Panc1 (cell line): ENCODE measurements around the gene CORIN. TPM values are rescaled to one million over a fixed set of nuclear protein-coding genes. Genes with fewer than 3 reads are reported as not detected.

Experiments used
- ATAC-seq: fragments of 200-7000 bp; cut with Tn5 transposase; 2 replicates; pipeline ENCODE4 v1.9.1; 2020; ENCODE audit warnings: mild to moderate bottlenecking, moderate library complexity
- BruUV-seq: library from RNA; stranded (reverse); fragments of 400-500 nt; replicated peaks from 2 replicates; lab custom pipeline; 2021; lab: Mats Ljungman, UMichigan
- CTCF ChIA-PET: fragments of 300-600 bp; sonication (Branson Sonifier 250); formaldehyde crosslinking; loops from one replicate; lab custom pipeline; 2022; ENCODE audit warnings: antibody characterized with exemption; lab: Charles Lee
- POLR2A ChIA-PET: fragments of 300-600 bp; sonication (Branson Sonifier 250); formaldehyde crosslinking; loops from one replicate; lab custom pipeline; 2022; ENCODE audit warnings: antibody characterized with exemption; lab: Charles Lee
- DNase-seq: peaks from one replicate; pipeline ENCODE4 v3.0.0-alpha.2; 2010; ENCODE audit warnings: low read depth, low spot score
- H3K27ac ChIP-seq: 2 replicates; pipeline ENCODE4 v1.5.1; 2011; ENCODE audit warnings: mild to moderate bottlenecking, low read length, inconsistent platforms
- H3K27me3 ChIP-seq: fragments of 200-500 bp; sonication (Bioruptor generic); 2 replicates; pipeline ENCODE4 v1.6.0; 2014; ENCODE audit warnings: low read length, inconsistent platforms; ENCODE audit not compliant: control insufficient read depth, insufficient read depth
- H3K36me3 ChIP-seq: fragments of 200-500 bp; sonication (Bioruptor generic); 2 replicates; pipeline ENCODE4 v1.5.1; 2014; ENCODE audit warnings: inconsistent platforms, mild to moderate bottlenecking, low read length, moderate library complexity; ENCODE audit not compliant: control insufficient read depth, insufficient read depth
- H3K4me1 ChIP-seq: 2 replicates; pipeline ENCODE4 v1.5.1; 2011; ENCODE audit warnings: inconsistent platforms, mild to moderate bottlenecking, low read length, moderate library complexity; ENCODE audit not compliant: control insufficient read depth, insufficient read depth
- H3K4me3 ChIP-seq, 2 experiments: 2 replicates each; pipeline ENCODE4 v1.5.1; 2011 to 2012; ENCODE audit warnings: low read depth in 2 of 2, low read length in 2 of 2, mild to moderate bottlenecking in 2 of 2, inconsistent platforms in 1 of 2, moderate library complexity in 1 of 2
- H3K9me3 ChIP-seq: fragments of 200-500 bp; sonication (Bioruptor generic); 2 replicates; pipeline ENCODE4 v1.5.1; 2014; ENCODE audit warnings: low read depth, mild to moderate bottlenecking, inconsistent platforms, low read length, moderate library complexity; ENCODE audit not compliant: control insufficient read depth, insufficient read depth
- POLR2AphosphoS5 ChIP-seq: IDR thresholded peaks from 2 replicates; pipeline ENCODE4 v1.6.1; 2012; ENCODE audit warnings: mild to moderate bottlenecking, low read depth, low read length, moderate library complexity
- SIN3A ChIP-seq: IDR thresholded peaks from 2 replicates; pipeline ENCODE4 v1.6.1; 2012; ENCODE audit warnings: low read depth, mild to moderate bottlenecking, low read length, moderate library complexity, borderline replicate concordance; ENCODE audit not compliant: insufficient read depth
- TCF7L2 ChIP-seq: IDR thresholded peaks from 2 replicates; pipeline ENCODE4 v1.6.1; 2011; ENCODE audit warnings: mild to moderate bottlenecking, low read depth, low read length, inconsistent platforms
- in situ Hi-C: cut with HindIII; loops from 2 replicates; pipeline ENCODE4 v1.10.0; 2016; ENCODE audit warnings: low sequenced_read_pairs, low pct_unique_long_range_greater_than_20kb
- intact Hi-C: fragments of 100-400 bp; cut with micrococcal nuclease; formaldehyde crosslinking; loops from one replicate; pipeline ENCODE4 v1.10.0; 2022; ENCODE audit not compliant: unreplicated experiment
- total RNA-seq: library from RNA; stranded (reverse); gene quantifications from one replicate; pipeline ENCODE4 v1.2.1, GENCODE V29; 2021; ENCODE audit not compliant: unreplicated experiment
- TF ChIP-seq, protein P1 (sequence below), 2 experiments: IDR thresholded peaks; 2 replicates each; pipeline ENCODE4 v1.6.1; 2011 to 2012; ENCODE audit warnings: low read depth in 2 of 2, control low read depth in 1 of 2, low read length in 1 of 2, mild to moderate bottlenecking in 1 of 2, moderate library complexity in 1 of 2; ENCODE audit not compliant: insufficient read depth in 1 of 2
- TF ChIP-seq, protein P2 (sequence below): fragments of 450-650 bp; IDR thresholded peaks from 2 replicates; pipeline ENCODE4 v1.5.1; 2017; ENCODE audit warnings: mild to moderate bottlenecking

CORIN gene
- total RNA-seq, 1 experiment from 2014 or later = not detected

DNA sequence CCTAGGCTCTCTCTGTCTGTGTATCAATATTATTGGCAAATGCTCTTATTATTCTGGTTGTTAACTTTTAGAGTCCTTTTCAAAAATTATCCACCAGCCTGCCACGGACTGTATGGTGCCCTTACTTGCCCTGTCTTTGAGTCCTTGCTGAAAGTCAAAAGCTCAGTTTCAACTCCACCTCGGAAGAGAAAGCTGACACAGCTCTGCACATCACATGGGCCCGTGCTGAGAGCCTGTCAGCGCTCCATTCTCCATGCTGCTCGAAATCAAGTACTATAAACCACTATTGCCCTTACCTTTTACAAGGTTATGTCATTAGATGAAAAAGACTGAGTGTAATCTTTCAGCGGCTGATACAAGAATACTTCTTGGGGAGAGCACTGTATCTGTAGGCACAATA lies 141.0 kb downstream of the CORIN start:
- intact Hi-C loops = no loop called here

DNA sequence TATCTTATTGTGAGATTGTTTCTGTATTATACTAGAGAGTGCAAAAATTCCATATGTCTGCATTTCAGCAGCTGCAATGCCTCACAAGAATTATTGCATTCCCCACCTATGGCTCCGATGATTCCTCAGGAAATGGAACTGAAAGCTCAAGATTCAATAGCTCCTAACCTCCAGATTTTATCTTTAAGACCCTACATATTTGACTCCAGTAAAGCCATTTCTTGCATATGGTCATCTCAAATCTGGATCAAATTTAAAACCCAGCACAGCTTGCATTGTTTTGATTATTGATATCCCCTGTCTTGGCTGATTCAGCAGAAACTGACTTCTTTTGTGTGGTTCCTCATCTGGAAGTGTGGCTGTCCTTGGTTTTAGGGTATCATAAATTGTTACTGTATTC lies 142.6 kb downstream of the CORIN start:
- DNase-seq = no peak
- in situ Hi-C loops (no loop called here), intact Hi-C loops (no loop called here)
- TF ChIP-seq, protein P1, sequence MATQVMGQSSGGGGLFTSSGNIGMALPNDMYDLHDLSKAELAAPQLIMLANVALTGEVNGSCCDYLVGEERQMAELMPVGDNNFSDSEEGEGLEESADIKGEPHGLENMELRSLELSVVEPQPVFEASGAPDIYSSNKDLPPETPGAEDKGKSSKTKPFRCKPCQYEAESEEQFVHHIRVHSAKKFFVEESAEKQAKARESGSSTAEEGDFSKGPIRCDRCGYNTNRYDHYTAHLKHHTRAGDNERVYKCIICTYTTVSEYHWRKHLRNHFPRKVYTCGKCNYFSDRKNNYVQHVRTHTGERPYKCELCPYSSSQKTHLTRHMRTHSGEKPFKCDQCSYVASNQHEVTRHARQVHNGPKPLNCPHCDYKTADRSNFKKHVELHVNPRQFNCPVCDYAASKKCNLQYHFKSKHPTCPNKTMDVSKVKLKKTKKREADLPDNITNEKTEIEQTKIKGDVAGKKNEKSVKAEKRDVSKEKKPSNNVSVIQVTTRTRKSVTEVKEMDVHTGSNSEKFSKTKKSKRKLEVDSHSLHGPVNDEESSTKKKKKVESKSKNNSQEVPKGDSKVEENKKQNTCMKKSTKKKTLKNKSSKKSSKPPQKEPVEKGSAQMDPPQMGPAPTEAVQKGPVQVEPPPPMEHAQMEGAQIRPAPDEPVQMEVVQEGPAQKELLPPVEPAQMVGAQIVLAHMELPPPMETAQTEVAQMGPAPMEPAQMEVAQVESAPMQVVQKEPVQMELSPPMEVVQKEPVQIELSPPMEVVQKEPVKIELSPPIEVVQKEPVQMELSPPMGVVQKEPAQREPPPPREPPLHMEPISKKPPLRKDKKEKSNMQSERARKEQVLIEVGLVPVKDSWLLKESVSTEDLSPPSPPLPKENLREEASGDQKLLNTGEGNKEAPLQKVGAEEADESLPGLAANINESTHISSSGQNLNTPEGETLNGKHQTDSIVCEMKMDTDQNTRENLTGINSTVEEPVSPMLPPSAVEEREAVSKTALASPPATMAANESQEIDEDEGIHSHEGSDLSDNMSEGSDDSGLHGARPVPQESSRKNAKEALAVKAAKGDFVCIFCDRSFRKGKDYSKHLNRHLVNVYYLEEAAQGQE (IDR thresholded peaks at IDR 0.05; ENCODE audit: insufficient read depth in 1 of 2, low read depth in 2 of 2, low read length in 1 of 2) = no peak
- TF ChIP-seq SIN3A = no peak
- no peak for TF ChIP-seq TCF7L2
- TF ChIP-seq POLR2AphosphoS5 = no peak
- TF ChIP-seq, protein P2, sequence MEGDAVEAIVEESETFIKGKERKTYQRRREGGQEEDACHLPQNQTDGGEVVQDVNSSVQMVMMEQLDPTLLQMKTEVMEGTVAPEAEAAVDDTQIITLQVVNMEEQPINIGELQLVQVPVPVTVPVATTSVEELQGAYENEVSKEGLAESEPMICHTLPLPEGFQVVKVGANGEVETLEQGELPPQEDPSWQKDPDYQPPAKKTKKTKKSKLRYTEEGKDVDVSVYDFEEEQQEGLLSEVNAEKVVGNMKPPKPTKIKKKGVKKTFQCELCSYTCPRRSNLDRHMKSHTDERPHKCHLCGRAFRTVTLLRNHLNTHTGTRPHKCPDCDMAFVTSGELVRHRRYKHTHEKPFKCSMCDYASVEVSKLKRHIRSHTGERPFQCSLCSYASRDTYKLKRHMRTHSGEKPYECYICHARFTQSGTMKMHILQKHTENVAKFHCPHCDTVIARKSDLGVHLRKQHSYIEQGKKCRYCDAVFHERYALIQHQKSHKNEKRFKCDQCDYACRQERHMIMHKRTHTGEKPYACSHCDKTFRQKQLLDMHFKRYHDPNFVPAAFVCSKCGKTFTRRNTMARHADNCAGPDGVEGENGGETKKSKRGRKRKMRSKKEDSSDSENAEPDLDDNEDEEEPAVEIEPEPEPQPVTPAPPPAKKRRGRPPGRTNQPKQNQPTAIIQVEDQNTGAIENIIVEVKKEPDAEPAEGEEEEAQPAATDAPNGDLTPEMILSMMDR = no peak
- no peak for ATAC-seq
- Histone ChIP-seq H3K36me3 (no peaks in the 10 kb centered on the region), H3K4me3 (no peak overlapping the region), H3K27me3 (no peaks in the 10 kb centered on the region), H3K27ac (no peak overlapping the region), H3K9me3 (no peaks in the 10 kb centered on the region), H3K4me1 (no peaks in the 10 kb centered on the region)
- no TSS peak for BruUV-seq
- ChIA-PET POLR2A (no interaction called here), CTCF (no interaction called here)

More for the DNA sequence above, 141.0 kb downstream of the CORIN start:
- H3K27me3 ChIP-seq = no peaks in the 10 kb centered on the region
- TF ChIP-seq, protein P2 = no peak
- TF ChIP-seq, protein P1 (IDR thresholded peaks at IDR 0.05; ENCODE audit: insufficient read depth in 1 of 2, low read depth in 2 of 2, low read length in 1 of 2) = no peak
- TF ChIP-seq TCF7L2 = no peak
- no peak for TF ChIP-seq SIN3A
- no peak for TF ChIP-seq POLR2AphosphoS5
- no peak overlapping the region for H3K27ac ChIP-seq
- in situ Hi-C loops = no loop called here
- ATAC-seq = no peak
- ChIA-PET CTCF (no interaction called here), POLR2A (no interaction called here)
- BruUV-seq = no TSS peak
- no peaks in the 10 kb centered on the region for H3K9me3 ChIP-seq
- H3K4me3 ChIP-seq = no peak overlapping the region
- DNase-seq = no peak
- H3K36me3 ChIP-seq = no peaks in the 10 kb centered on the region
- H3K4me1 ChIP-seq = no peaks in the 10 kb centered on the region
